HepG2 (cell line): ENCODE results near the gene SMARCB1. TPM values are rescaled to one million over a fixed set of nuclear protein-coding genes. Genes with fewer than 3 reads are reported as not detected.

Experiments
- CHCHD3 ChIP-seq: sonication (generic); formaldehyde crosslinking; IDR thresholded peaks from 2 replicates; pipeline ENCODE4 v1.8.0; 2022; ENCODE audit warnings: mild to moderate bottlenecking, missing genetic modification reagents, moderate library complexity
- FOXO1 ChIP-seq: sonication (generic); formaldehyde crosslinking; IDR thresholded peaks from 2 replicates; pipeline ENCODE4 v1.4.0; 2020; ENCODE audit warnings: missing genetic modification reagents
- MAF1 ChIP-seq: sonication (generic); formaldehyde crosslinking; IDR thresholded peaks from 2 replicates; pipeline ENCODE4 v1.5.0; 2020; ENCODE audit warnings: missing genetic modification reagents, borderline replicate concordance
- SNAI1 ChIP-seq: sonication (generic); formaldehyde crosslinking; IDR thresholded peaks from 2 replicates; pipeline ENCODE4 v1.5.0; 2020; ENCODE audit warnings: mild to moderate bottlenecking, missing genetic modification reagents, borderline replicate concordance
- ZGPAT ChIP-seq: IDR thresholded peaks from 2 replicates; pipeline ENCODE4 v1.6.1; 2016; ENCODE audit warnings: mild to moderate bottlenecking
- ZNF33B ChIP-seq: sonication (generic); formaldehyde crosslinking; IDR thresholded peaks from 2 replicates; pipeline ENCODE4 v1.5.1; 2020; ENCODE audit warnings: mild to moderate bottlenecking, missing genetic modification reagents
- ZNF646 ChIP-seq: sonication (generic); formaldehyde crosslinking; IDR thresholded peaks from 2 replicates; pipeline ENCODE4 v1.9.0; 2021; ENCODE audit warnings: mild to moderate bottlenecking, missing genetic modification reagents
- ZNF850 ChIP-seq: sonication (generic); formaldehyde crosslinking; conservative IDR thresholded peaks from 2 replicates; pipeline ENCODE4 v1.9.0; 2021; ENCODE audit warnings: mild to moderate bottlenecking, missing genetic modification reagents
- polyA plus RNA-seq, 8 experiments: library from polyadenylated mRNA; depleted of rRNA in 3 of 8; stranded (reverse) in 7 of 8; unstranded in 1 of 8; fragments of >200 nt; fragmentation: Illumina TruSeq in 4 of 8; extraction: Trizol in 4 of 8; gene quantifications; 2 replicates each; pipeline versions ENCODE4 v1.2.1 to v1.2.3, GENCODE V29; 2011 to 2016; ENCODE audit warnings: low read depth in 4 of 8, missing spikeins in 1 of 8, mixed read lengths in 1 of 8; ENCODE audit not compliant: insufficient read depth in 1 of 8
- total RNA-seq, 5 experiments: library from RNA; depleted of rRNA; stranded (reverse); fragments of >200 nt; fragmentation: Illumina TruSeq; extraction: Trizol; gene quantifications; 2 replicates each; pipeline ENCODE4 v1.2.3, GENCODE V29; 2016; ENCODE audit warnings: low read depth in 1 of 5
- TF ChIP-seq, protein P1 (sequence below): sonication (generic); formaldehyde crosslinking; IDR thresholded peaks from 2 replicates; pipeline ENCODE4 v1.5.0; 2020; ENCODE audit warnings: mild to moderate bottlenecking, missing genetic modification reagents
- TF ChIP-seq, protein P2 (sequence below): sonication (generic); formaldehyde crosslinking; IDR thresholded peaks from 2 replicates; pipeline ENCODE4 v1.5.0; 2020; ENCODE audit warnings: mild to moderate bottlenecking, missing genetic modification reagents, borderline replicate concordance
- TF ChIP-seq, protein P3 (sequence below): sonication (generic); formaldehyde crosslinking; IDR thresholded peaks from 2 replicates; pipeline ENCODE4 v1.8.1; 2023; ENCODE audit warnings: missing genetic modification reagents, mild to moderate bottlenecking, borderline replicate concordance

SMARCB1 gene
- total and polyA plus RNA-seq, 2 of the 13 experiments (the other 11 are each of a cell fraction or from before 2014, with no cell fraction given): 74.0 to 166 TPM

- TF ChIP-seq, protein P1, sequence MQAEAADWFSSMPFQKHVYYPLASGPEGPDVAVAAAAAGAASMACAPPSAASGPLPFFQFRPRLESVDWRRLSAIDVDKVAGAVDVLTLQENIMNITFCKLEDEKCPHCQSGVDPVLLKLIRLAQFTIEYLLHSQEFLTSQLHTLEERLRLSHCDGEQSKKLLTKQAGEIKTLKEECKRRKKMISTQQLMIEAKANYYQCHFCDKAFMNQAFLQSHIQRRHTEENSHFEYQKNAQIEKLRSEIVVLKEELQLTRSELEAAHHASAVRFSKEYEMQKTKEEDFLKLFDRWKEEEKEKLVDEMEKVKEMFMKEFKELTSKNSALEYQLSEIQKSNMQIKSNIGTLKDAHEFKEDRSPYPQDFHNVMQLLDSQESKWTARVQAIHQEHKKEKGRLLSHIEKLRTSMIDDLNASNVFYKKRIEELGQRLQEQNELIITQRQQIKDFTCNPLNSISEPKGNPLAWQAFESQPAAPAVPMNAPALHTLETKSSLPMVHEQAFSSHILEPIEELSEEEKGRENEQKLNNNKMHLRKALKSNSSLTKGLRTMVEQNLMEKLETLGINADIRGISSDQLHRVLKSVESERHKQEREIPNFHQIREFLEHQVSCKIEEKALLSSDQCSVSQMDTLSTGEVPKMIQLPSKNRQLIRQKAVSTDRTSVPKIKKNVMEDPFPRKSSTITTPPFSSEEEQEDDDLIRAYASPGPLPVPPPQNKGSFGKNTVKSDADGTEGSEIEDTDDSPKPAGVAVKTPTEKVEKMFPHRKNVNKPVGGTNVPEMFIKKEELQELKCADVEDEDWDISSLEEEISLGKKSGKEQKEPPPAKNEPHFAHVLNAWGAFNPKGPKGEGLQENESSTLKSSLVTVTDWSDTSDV (CRISPR knock-in tag): no peak
- TF ChIP-seq, protein P2, sequence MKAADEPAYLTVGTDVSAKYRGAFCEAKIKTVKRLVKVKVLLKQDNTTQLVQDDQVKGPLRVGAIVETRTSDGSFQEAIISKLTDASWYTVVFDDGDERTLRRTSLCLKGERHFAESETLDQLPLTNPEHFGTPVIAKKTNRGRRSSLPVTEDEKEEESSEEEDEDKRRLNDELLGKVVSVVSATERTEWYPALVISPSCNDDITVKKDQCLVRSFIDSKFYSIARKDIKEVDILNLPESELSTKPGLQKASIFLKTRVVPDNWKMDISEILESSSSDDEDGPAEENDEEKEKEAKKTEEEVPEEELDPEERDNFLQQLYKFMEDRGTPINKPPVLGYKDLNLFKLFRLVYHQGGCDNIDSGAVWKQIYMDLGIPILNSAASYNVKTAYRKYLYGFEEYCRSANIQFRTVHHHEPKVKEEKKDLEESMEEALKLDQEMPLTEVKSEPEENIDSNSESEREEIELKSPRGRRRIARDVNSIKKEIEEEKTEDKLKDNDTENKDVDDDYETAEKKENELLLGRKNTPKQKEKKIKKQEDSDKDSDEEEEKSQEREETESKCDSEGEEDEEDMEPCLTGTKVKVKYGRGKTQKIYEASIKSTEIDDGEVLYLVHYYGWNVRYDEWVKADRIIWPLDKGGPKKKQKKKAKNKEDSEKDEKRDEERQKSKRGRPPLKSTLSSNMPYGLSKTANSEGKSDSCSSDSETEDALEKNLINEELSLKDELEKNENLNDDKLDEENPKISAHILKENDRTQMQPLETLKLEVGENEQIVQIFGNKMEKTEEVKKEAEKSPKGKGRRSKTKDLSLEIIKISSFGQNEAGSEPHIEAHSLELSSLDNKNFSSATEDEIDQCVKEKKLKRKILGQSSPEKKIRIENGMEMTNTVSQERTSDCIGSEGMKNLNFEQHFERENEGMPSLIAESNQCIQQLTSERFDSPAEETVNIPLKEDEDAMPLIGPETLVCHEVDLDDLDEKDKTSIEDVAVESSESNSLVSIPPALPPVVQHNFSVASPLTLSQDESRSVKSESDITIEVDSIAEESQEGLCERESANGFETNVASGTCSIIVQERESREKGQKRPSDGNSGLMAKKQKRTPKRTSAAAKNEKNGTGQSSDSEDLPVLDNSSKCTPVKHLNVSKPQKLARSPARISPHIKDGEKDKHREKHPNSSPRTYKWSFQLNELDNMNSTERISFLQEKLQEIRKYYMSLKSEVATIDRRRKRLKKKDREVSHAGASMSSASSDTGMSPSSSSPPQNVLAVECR: peak; percentile 79
- TF ChIP-seq SNAI1 (CRISPR knock-in tag) (peak; percentile 67; the same call in 1 of the 2 replicates), ZNF850 (CRISPR knock-in tag) (no peak), FOXO1 (no peak), ZNF33B (CRISPR knock-in tag) (no peak), CHCHD3 (CRISPR knock-in tag) (no peak), MAF1 (CRISPR knock-in tag) (no peak), ZNF646 (CRISPR knock-in tag) (no peak), ZGPAT (peak; percentile 71; the same call in 1 of the 2 replicates)
- TF ChIP-seq, protein P3, sequence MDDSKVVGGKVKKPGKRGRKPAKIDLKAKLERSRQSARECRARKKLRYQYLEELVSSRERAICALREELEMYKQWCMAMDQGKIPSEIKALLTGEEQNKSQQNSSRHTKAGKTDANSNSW (CRISPR knock-in tag): no peak
Observed at GRCh38 chr22:23750714-23751440, 35.9 kb upstream of the SMARCB1 start, which contains the start of gene ZNF70 (continued).
